HepG2 (cell line): ENCODE data around the gene SMTNL2. TPM values are rescaled to one million over a fixed set of nuclear protein-coding genes. Genes with fewer than 3 reads are reported as not detected.
A peak's percentile ranks its signal among the peaks of the same experiment; 100 is the strongest.

Experiments
- ADNP ChIP-seq: sonication (generic); formaldehyde crosslinking; IDR thresholded peaks from 2 replicates; pipeline ENCODE4 v1.4.0; 2020; ENCODE audit warnings: missing genetic modification reagents
- ARID5B ChIP-seq: IDR thresholded peaks from 2 replicates; pipeline ENCODE4 v1.4.0; 2020; ENCODE audit warnings: mild to moderate bottlenecking, missing genetic modification reagents
- CHCHD3 ChIP-seq: sonication (generic); formaldehyde crosslinking; IDR thresholded peaks from 2 replicates; pipeline ENCODE4 v1.8.0; 2022; ENCODE audit warnings: mild to moderate bottlenecking, missing genetic modification reagents, moderate library complexity
- DBP ChIP-seq: sonication (generic); formaldehyde crosslinking; IDR thresholded peaks from 2 replicates; pipeline ENCODE4 v1.4.0; 2020; ENCODE audit warnings: missing genetic modification reagents; ENCODE audit errors: not compliant biosample characterization
- KLF16 ChIP-seq, 2 experiments: sonication (generic) in 1 of 2; formaldehyde crosslinking in 1 of 2; IDR thresholded peaks; 2 replicates each; pipeline versions ENCODE4 v1.6.1 to v1.8.0; 2016 to 2023; ENCODE audit warnings: missing genetic modification reagents in 2 of 2, missing compliant biosample characterization in 1 of 2
- PRDM10 ChIP-seq: sonication (generic); formaldehyde crosslinking; IDR thresholded peaks from 2 replicates; pipeline ENCODE4 v1.4.0; 2020; ENCODE audit warnings: low read depth, missing genetic modification reagents
- SP1 ChIP-seq, 2 experiments: fragments of 450-650 bp in 1 of 2; sonication (generic) in 1 of 2; formaldehyde crosslinking in 1 of 2; IDR thresholded peaks; 2 replicates each; pipeline versions ENCODE4 v1.4.0 to v1.6.1; 2016 to 2020; ENCODE audit warnings: missing genetic modification reagents in 1 of 2
- STAG1 ChIP-seq: sonication (generic); formaldehyde crosslinking; IDR thresholded peaks from 2 replicates; pipeline ENCODE4 v1.4.0; 2020; ENCODE audit warnings: missing genetic modification reagents
- TRAFD1 ChIP-seq: sonication (generic); formaldehyde crosslinking; IDR thresholded peaks from 2 replicates; pipeline ENCODE4 v1.5.1; 2020; ENCODE audit warnings: missing genetic modification reagents, mild to moderate bottlenecking, borderline replicate concordance
- U2AF2 ChIP-seq: fragments of 200-400 bp; formaldehyde crosslinking; IDR thresholded peaks from 2 replicates; pipeline ENCODE4 v1.6.1; 2017; ENCODE audit warnings: low read depth, mild to moderate bottlenecking, low read length
- polyA plus RNA-seq, 8 experiments: library from polyadenylated mRNA; depleted of rRNA in 3 of 8; stranded (reverse) in 7 of 8; unstranded in 1 of 8; fragments of >200 nt; fragmentation: Illumina TruSeq in 4 of 8; extraction: Trizol in 4 of 8; gene quantifications; 2 replicates each; pipeline versions ENCODE4 v1.2.1 to v1.2.3, GENCODE V29; 2011 to 2016; ENCODE audit warnings: low read depth in 4 of 8, missing spikeins in 1 of 8, mixed read lengths in 1 of 8; ENCODE audit not compliant: insufficient read depth in 1 of 8
- total RNA-seq, 5 experiments: library from RNA; depleted of rRNA; stranded (reverse); fragments of >200 nt; fragmentation: Illumina TruSeq; extraction: Trizol; gene quantifications; 2 replicates each; pipeline ENCODE4 v1.2.3, GENCODE V29; 2016; ENCODE audit warnings: low read depth in 1 of 5
- TF ChIP-seq, protein P1 (sequence below): sonication (generic); formaldehyde crosslinking; IDR thresholded peaks from 2 replicates; pipeline ENCODE4 v1.5.1; 2020; ENCODE audit warnings: mild to moderate bottlenecking, moderate library complexity, missing genetic modification reagents
- TF ChIP-seq, protein P2 (sequence below): IDR thresholded peaks from 2 replicates; pipeline ENCODE4 v1.6.1; 2016; ENCODE audit warnings: mild to moderate bottlenecking
- TF ChIP-seq, protein P3 (sequence below): sonication (generic); formaldehyde crosslinking; IDR thresholded peaks from 2 replicates; pipeline ENCODE4 v1.4.0; 2020; ENCODE audit warnings: missing genetic modification reagents, borderline replicate concordance

Gene SMTNL2
- total and polyA plus RNA-seq, 2 of the 13 experiments (the other 11 are each of a cell fraction or from before 2014, with no cell fraction given) = 0.41 to 5.1 TPM

DNA sequence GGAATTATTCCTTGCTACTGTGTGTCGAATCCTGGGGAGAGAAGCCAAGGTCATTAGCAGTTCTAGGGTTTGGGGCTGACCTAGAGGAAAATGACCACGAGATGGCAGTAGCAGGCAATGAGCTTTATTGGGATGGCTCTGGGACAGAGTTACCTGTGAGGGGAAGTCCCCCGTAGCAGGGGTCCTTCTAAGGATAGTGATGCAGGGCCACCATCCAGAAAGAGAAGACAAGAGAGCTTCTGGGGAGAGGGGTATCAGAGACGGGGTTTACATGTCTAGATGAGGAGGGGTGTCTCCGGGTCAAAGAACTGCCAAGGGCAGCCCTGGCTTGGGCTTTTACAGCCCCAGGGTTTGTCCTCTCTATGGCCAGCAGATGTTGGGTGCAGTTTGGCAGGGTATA lies 17.5 kb upstream of the SMTNL2 start (continued):
- peak; percentile 10; the same call in 1 of the 2 replicates for TF ChIP-seq ARID5B (CRISPR knock-in tag)
- TF ChIP-seq, protein P1, sequence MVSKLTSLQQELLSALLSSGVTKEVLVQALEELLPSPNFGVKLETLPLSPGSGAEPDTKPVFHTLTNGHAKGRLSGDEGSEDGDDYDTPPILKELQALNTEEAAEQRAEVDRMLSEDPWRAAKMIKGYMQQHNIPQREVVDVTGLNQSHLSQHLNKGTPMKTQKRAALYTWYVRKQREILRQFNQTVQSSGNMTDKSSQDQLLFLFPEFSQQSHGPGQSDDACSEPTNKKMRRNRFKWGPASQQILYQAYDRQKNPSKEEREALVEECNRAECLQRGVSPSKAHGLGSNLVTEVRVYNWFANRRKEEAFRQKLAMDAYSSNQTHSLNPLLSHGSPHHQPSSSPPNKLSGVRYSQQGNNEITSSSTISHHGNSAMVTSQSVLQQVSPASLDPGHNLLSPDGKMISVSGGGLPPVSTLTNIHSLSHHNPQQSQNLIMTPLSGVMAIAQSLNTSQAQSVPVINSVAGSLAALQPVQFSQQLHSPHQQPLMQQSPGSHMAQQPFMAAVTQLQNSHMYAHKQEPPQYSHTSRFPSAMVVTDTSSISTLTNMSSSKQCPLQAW = 0 out of 2 replicates have a peak, but pooled peaks have one; percentile 41
- no peak for TF ChIP-seq CHCHD3 (CRISPR knock-in tag)
- TF ChIP-seq ADNP = no peak
- TF ChIP-seq U2AF2 = no peak
- peak; percentile 86 for TF ChIP-seq STAG1 (CRISPR knock-in tag)
- TF ChIP-seq, protein P2, sequence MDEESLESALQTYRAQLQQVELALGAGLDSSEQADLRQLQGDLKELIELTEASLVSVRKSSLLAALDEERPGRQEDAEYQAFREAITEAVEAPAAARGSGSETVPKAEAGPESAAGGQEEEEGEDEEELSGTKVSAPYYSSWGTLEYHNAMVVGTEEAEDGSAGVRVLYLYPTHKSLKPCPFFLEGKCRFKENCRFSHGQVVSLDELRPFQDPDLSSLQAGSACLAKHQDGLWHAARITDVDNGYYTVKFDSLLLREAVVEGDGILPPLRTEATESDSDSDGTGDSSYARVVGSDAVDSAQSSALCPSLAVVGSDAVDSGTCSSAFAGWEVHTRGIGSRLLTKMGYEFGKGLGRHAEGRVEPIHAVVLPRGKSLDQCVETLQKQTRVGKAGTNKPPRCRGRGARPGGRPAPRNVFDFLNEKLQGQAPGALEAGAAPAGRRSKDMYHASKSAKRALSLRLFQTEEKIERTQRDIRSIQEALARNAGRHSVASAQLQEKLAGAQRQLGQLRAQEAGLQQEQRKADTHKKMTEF (CRISPR knock-in tag) = 0 out of 2 replicates have a peak, but pooled peaks have one; percentile 17
- no peak for TF ChIP-seq SP1 (IDR thresholded peaks at IDR 0.05)
- TF ChIP-seq SP1 (CRISPR knock-in tag; IDR thresholded peaks at IDR 0.05) = no peak
- no peak for TF ChIP-seq PRDM10 (CRISPR knock-in tag)
- TF ChIP-seq TRAFD1 (CRISPR knock-in tag) = no peak
- TF ChIP-seq, protein P3, sequence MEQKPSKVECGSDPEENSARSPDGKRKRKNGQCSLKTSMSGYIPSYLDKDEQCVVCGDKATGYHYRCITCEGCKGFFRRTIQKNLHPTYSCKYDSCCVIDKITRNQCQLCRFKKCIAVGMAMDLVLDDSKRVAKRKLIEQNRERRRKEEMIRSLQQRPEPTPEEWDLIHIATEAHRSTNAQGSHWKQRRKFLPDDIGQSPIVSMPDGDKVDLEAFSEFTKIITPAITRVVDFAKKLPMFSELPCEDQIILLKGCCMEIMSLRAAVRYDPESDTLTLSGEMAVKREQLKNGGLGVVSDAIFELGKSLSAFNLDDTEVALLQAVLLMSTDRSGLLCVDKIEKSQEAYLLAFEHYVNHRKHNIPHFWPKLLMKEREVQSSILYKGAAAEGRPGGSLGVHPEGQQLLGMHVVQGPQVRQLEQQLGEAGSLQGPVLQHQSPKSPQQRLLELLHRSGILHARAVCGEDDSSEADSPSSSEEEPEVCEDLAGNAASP (CRISPR knock-in tag) = peak; percentile 66; the same call in 1 of the 2 replicates
- no peak for TF ChIP-seq DBP (CRISPR knock-in tag)
- 0 out of 4 replicates have a peak, but pooled peaks of 1 of the 2 experiments have one; percentile 41 for TF ChIP-seq KLF16 (CRISPR knock-in tag; IDR thresholded peaks at IDR 0.05)
